ENCODE data around the gene S1PR5.

- TF ChIP-seq CTCF (IDR thresholded peaks at IDR 0.05) (no peak), ZFX (IDR thresholded peaks at IDR 0.05; ENCODE audit: borderline replicate concordance) (no peak)
Observed at GRCh38 chr19:10537668-10538067, 20.4 kb upstream of the S1PR5 start.
